ENCODE measurements around the gene TMTC4.

DNA sequence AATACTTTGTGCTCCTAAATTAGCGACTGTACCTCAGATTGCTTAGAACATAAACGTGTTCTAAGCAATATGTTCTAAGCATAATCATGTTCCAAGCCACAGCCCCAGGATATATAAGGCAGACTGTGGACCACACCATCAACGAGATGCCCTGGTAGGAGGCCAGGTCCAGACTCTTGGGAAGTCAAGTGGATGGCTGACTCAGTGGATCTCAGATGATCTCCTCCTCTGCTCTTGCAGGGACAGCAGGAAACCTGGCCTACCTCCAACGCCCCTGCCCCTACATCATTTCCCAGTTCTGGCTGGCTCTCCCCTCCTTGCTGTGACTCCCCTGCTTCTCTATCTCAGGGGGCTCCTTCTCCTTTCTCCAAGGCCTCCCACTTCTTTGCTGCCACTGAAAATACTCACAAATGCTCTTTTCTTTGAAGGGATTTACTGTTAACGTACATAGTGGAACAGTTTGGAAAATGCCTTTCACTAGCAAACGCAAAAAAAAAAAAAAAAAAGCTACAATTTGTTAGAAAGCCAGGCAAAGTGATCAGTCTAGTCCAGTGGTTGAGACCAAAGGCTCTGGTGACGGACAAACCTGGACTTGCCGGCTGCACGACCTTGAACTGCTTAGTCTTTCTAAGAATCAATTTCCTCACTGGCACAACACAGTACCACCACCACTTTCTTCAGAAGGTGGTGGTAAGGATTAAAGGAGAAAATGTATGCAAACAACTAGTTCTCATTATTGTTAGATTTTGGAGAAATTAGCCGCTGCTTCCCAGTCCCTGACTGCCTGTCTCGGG is 3.0 kb downstream of the TMTC4 start:
- no peak for TF ChIP-seq EZH2phosphoT487 (IDR thresholded peaks at IDR 0.05; ENCODE audit: low read depth, severe bottlenecking, unreplicated experiment)
- no peak for TF ChIP-seq CTCF (IDR thresholded peaks at IDR 0.05; ENCODE audit: poor library complexity)

Data from hepatocyte (in vitro differentiated cells).